Common myeloid progenitor, CD34-positive (primary cell): Measurements from ENCODE around the gene PTPRK.
"Not testable (repeated sequence)": the region's sequence is repeated elsewhere in the genome, so short reads cannot be mapped to it uniquely, and the experiment has no call there.

Experiments
- CTCF ChIA-PET: fragments of 350-600 bp; sonication (Branson Sonifier 250); formaldehyde crosslinking; loops from one replicate; lab custom pipeline; 2021; ENCODE audit warnings: antibody characterized with exemption; lab: Charles Lee
- POLR2A ChIA-PET: fragments of 350-600 bp; sonication (Branson Sonifier 250); formaldehyde crosslinking; loops from one replicate; lab custom pipeline; 2021; ENCODE audit warnings: antibody characterized with exemption; lab: Charles Lee
- DNase-seq, 3 donors: peaks; one replicate each; pipeline versions ENCODE4 v3.0.0 to v3.0.0-alpha.2; 2013
- H3K27ac ChIP-seq, 2 experiments: 1 replicate in 1 of 2; 2 replicates in 1 of 2; pipeline ENCODE4 v1.7.0; 2013; ENCODE audit warnings: inconsistent platforms in 2 of 2, low read length in 2 of 2, mild to moderate bottlenecking in 2 of 2, low read depth in 1 of 2, moderate library complexity in 1 of 2; ENCODE audit not compliant: severe bottlenecking in 2 of 2, insufficient read depth in 1 of 2, poor library complexity in 1 of 2
- H3K27me3 ChIP-seq, 5 experiments: replicated peaks in 2 of 5; 1 replicate in 3 of 5; 2 replicates in 2 of 5; pipeline versions ENCODE4 v1.6.1 to v1.7.0; 2013; ENCODE audit warnings: low read length in 4 of 5, mild to moderate bottlenecking in 2 of 5, moderate library complexity in 2 of 5, inconsistent platforms in 1 of 5; ENCODE audit not compliant: insufficient read depth in 5 of 5, control insufficient read depth in 4 of 5
- H3K36me3 ChIP-seq, 4 experiments: 1 replicate in 2 of 4; 2 replicates in 2 of 4; pipeline versions ENCODE4 v1.6.1 to v1.7.0; 2013; ENCODE audit warnings: low read length in 3 of 4, control low read depth in 1 of 4, mild to moderate bottlenecking in 1 of 4; ENCODE audit not compliant: control insufficient read depth in 4 of 4, insufficient read depth in 4 of 4
- H3K4me1 ChIP-seq, 4 experiments: 1 replicate in 3 of 4; 2 replicates in 1 of 4; pipeline versions ENCODE4 v1.6.1 to v1.7.1; 2013; ENCODE audit warnings: low read length in 3 of 4, mild to moderate bottlenecking in 3 of 4, control low read depth in 1 of 4, inconsistent platforms in 1 of 4, moderate library complexity in 1 of 4; ENCODE audit not compliant: control insufficient read depth in 4 of 4, insufficient read depth in 4 of 4; ENCODE audit errors: control extremely low read depth in 1 of 4
- H3K4me3 ChIP-seq, 7 experiments: 1 replicate in 4 of 7; 2 replicates in 3 of 7; pipeline versions ENCODE4 v1.5.1 to v1.7.0; 2013; ENCODE audit warnings: mild to moderate bottlenecking in 7 of 7, low read length in 6 of 7, moderate library complexity in 6 of 7, inconsistent platforms in 2 of 7, low read depth in 2 of 7, control low read depth in 1 of 7; ENCODE audit not compliant: insufficient read depth in 4 of 7, control insufficient read depth in 1 of 7; ENCODE audit errors: extremely low read depth in 1 of 7
- H3K9me3 ChIP-seq, 5 experiments: 1 replicate in 4 of 5; 2 replicates in 1 of 5; pipeline versions ENCODE4 v1.6.1 to v1.7.1; 2013; ENCODE audit warnings: low read length in 4 of 5, mild to moderate bottlenecking in 2 of 5, inconsistent platforms in 1 of 5, low read depth in 1 of 5, moderate library complexity in 1 of 5; ENCODE audit not compliant: control insufficient read depth in 4 of 5, insufficient read depth in 2 of 5; ENCODE audit errors: control extremely low read depth in 1 of 5
- WGBS: methylation state at CpG from one replicate; pipeline ENCODE4 v1.1.5; 2013; ENCODE audit not compliant: insufficient coverage; 5-methylcytosine and 5-hydroxymethylcytosine counted together

The PTPRK gene

DNA sequence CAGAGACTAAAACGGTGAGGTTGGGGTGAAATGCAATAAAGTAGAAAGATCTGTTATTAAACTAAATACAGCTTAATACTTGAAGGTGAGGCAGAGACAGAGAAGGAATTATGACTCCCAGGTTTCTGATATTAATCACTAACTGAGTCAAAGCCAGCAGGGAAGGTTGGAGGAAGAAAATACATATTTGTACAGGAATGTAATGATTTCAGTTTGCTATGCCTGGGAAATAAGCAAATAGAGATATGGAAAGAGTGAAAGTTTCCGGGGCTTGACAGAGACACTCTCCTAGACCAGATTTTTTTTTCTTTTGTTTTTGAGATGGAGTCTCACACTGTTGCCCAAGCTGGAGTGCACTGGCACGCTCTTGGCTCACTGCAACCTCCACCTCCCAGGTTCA lies 76.8 kb downstream of the PTPRK start:
- 100% methylated on average over 1 of the region's 3 CpGs for WGBS
- ChIA-PET CTCF (no interaction called here), POLR2A (no interaction called here)
- Histone ChIP-seq H3K27ac (no peak overlapping the region), H3K4me3 (no peak overlapping the region), H3K9me3 (peaks cover 0 to 2% (median 0%) of the 10 kb centered on the region in 5 experiments), H3K4me1 (no peaks in the 10 kb centered on the region), H3K27me3 (no peaks in the 10 kb centered on the region), H3K36me3 (no peaks in the 10 kb centered on the region)
- no peak for DNase-seq

- CTCF ChIA-PET, result no interaction called here
- Histone ChIP-seq H3K4me3 (no peak overlapping the region), H3K9me3 (peaks cover 0 to 2% (median 0%) of the 10 kb centered on the region in 5 experiments), H3K36me3 (no peaks in the 10 kb centered on the region), H3K27ac (no peak overlapping the region), H3K4me1 (no peaks in the 10 kb centered on the region), H3K27me3 (no peaks in the 10 kb centered on the region)
- POLR2A ChIA-PET, result no interaction called here
- DNase-seq, result no peak
Observed at GRCh38 chr6:128439627-128440026, 80.8 kb downstream of the PTPRK start.

- H3K27ac ChIP-seq, result no peak overlapping the region
- H3K36me3 ChIP-seq, result no peaks in the 10 kb centered on the region
- POLR2A ChIA-PET, result no interaction called here
- CTCF ChIA-PET, result no interaction called here
- H3K27me3 ChIP-seq, result no peaks in the 10 kb centered on the region
- H3K9me3 ChIP-seq, result peaks cover 0 to 2% (median 0%) of the 10 kb centered on the region in 5 experiments
- H3K4me1 ChIP-seq, result no peaks in the 10 kb centered on the region
- no peak overlapping the region for H3K4me3 ChIP-seq
- no peak for DNase-seq
Observed at GRCh38 chr6:128438393-128438792, 82.0 kb downstream of the PTPRK start.

GRCh38 chr6:128437685-128438084 lies 82.7 kb downstream of the PTPRK start:
- ChIA-PET CTCF (no interaction called here), POLR2A (no interaction called here)
- Histone ChIP-seq H3K4me3 (no peak overlapping the region), H3K27ac (no peak overlapping the region), H3K36me3 (no peaks in the 10 kb centered on the region), H3K4me1 (no peaks in the 10 kb centered on the region), H3K9me3 (peaks cover 0 to 2% (median 0%) of the 10 kb centered on the region in 5 experiments), H3K27me3 (no peaks in the 10 kb centered on the region)
- 99% methylated on average over 10 of the region's 10 CpGs for WGBS
- no peak for DNase-seq

DNA sequence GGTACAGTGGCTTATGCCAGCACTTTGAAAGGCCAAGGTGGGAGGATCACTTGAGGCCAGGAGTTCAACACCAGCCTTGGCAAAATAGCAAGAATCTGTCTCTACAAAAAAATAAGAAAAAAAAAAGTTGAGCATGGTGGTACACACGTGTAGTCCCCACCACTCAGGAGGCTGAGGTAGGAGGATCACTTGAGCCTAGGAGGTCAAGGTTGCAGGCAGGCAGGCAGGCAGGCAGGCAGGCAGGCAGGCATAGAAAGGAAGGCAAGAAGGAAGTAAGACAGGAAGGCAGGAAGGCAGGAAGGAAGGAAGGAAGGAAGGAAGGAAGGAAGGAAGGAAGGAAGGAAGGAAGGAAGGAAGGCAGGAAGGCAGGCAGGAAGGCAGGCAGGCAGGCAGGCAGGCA lies 85.6 kb downstream of the PTPRK start:
- H3K9me3 ChIP-seq, CTCF ChIA-PET, H3K27ac ChIP-seq, H3K4me3 ChIP-seq, H3K27me3 ChIP-seq, DNase-seq, H3K36me3 ChIP-seq, H3K4me1 ChIP-seq, POLR2A ChIA-PET: not testable (repeated sequence)
- 100% methylated on average over 1 of the region's 1 CpG for WGBS

- DNase-seq, result no peak
- H3K4me1 ChIP-seq, result no peaks in the 10 kb centered on the region
- ChIA-PET POLR2A (no interaction called here), CTCF (no interaction called here)
- H3K36me3 ChIP-seq, result no peaks in the 10 kb centered on the region
- H3K9me3 ChIP-seq, result no peaks in the 10 kb centered on the region
- H3K27ac ChIP-seq, result no peak overlapping the region
- H3K27me3 ChIP-seq, result no peaks in the 10 kb centered on the region
- no peak overlapping the region for H3K4me3 ChIP-seq
Observed at GRCh38 chr6:128432394-128432793, 88.0 kb downstream of the PTPRK start.

DNA sequence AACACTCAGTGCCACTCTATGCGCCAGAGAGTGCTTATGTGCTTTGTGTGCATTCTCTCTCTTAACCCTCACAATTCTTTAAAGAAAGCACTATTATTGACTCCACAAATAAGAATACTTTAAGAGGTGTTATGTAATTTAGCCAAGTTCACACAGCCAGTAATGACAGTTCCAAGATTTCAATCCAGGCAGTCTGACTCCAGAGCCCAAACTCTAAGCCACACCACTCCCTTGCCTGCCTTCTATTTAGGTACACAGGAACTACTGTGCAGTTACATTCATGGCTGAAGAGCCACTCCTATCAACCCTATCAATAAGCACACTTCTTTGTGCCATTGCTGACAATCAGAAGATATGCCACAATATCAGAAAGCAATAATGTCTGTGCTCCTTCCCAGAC lies 93.3 kb downstream of the PTPRK start:
- no peaks in the 10 kb centered on the region for H3K4me1 ChIP-seq
- WGBS, result no CpG with 5 or more reads among the region's 1 CpG
- no peaks in the 10 kb centered on the region for H3K36me3 ChIP-seq
- DNase-seq, result no peak
- H3K4me3 ChIP-seq, result no peak overlapping the region
- ChIA-PET CTCF (no interaction called here), POLR2A (no interaction called here)
- no peaks in the 10 kb centered on the region for H3K27me3 ChIP-seq
- no peaks in the 10 kb centered on the region for H3K9me3 ChIP-seq
- H3K27ac ChIP-seq, result no peak overlapping the region

DNA sequence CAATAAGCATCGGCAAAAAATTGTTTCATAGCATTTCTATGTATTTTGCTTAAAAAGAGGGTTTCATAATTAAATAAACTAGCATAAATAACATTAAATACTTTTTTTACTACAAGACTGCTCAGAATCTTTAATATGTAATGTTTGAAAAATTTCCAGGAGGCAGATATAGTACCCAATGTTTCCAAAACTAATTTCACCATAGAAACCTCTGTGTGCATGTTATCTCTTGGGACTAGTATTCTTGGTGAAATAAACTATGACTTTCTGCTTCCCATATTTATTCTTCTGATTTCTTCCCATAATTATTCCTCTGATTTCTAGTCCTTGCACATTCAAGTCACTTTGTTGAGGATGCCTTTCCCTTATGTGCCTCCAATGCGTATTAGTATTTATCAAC lies 94.5 kb downstream of the PTPRK start:
- Histone ChIP-seq H3K27me3 (no peaks in the 10 kb centered on the region), H3K4me1 (no peaks in the 10 kb centered on the region), H3K36me3 (no peaks in the 10 kb centered on the region), H3K27ac (no peak overlapping the region), H3K9me3 (no peaks in the 10 kb centered on the region), H3K4me3 (no peak overlapping the region)
- WGBS, result 100% methylated on average over 1 of the region's 2 CpGs
- CTCF ChIA-PET, result no interaction called here
- POLR2A ChIA-PET, result no interaction called here
- no peak for DNase-seq
